HG03342 (cell line): ENCODE results near the gene MYL10.

ENCODE experiments used
- ATAC-seq: cut with Tn5 transposase; IDR thresholded peaks from one replicate; pipeline ENCODE4 v1.9.1; 2021; ENCODE audit warnings: mild to moderate bottlenecking, moderate library complexity; ENCODE audit not compliant: unreplicated experiment

The MYL10 gene

GRCh38 chr7:101629171-101629570 lies at the start of gene MYL10:
Gene MYL10 (minus strand): TSS chr7:101629296. CDS start chr7:101629118, 178 bp downstream.
- ATAC-seq: no peak

- ATAC-seq: no peak
Observed at GRCh38 chr7:101678658-101679057, 49.6 kb upstream of the MYL10 start.

GRCh38 chr7:101677797-101678479 lies 48.8 kb upstream of the MYL10 start:
- no peak for ATAC-seq

- ATAC-seq: no peak
Observed at GRCh38 chr7:101677391-101677790, 48.3 kb upstream of the MYL10 start.

DNA sequence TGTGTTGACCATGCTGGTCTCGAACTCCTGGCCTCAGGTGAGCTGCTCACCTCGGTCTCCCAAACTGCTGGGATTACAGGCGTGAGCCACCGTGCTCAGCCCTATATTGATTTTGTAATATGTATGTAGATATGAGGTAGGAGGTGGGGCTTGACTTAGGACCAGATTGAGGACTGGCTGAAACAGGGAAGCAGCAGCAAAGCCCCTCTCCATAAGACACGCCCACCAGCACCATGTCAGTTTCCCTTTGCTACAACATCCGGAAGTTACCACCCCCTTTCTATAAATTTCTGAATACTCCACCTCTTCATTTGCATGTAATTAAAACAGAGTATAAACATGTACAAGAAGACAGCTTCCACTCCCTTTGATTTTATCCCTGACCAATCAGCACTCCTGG lies 47.9 kb upstream of the MYL10 start:
- no peak for ATAC-seq

- no peak for ATAC-seq
Observed at GRCh38 chr7:101676062-101676598, 47.0 kb upstream of the MYL10 start.

- no peak for ATAC-seq
Observed at GRCh38 chr7:101674439-101674838, 45.3 kb upstream of the MYL10 start.

GRCh38 chr7:101673951-101674350 lies 44.9 kb upstream of the MYL10 start:
- ATAC-seq: no peak

DNA sequence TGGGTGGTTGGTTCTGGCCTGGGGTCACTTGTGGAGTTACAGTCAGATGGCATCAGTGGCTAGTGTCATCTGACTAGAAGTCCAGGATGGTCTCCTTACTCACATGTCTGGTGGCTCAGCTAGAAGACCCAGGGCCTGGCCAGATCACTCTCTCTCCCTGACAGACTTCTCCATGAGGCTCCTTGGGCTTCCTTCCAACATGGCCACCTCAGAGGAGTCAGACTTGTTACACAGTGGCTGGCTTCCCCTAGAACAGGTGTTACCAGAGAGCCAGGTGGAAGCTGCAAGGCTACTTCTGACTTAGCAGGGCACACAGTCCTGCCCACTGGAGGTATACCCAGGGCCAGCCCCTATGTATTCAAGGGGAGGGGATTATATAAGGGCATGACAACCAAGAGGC lies 44.2 kb upstream of the MYL10 start:
- ATAC-seq: no peak

- no peak for ATAC-seq
Observed at GRCh38 chr7:101671371-101672356, 42.6 kb upstream of the MYL10 start.

- no peak for ATAC-seq
Observed at GRCh38 chr7:101669307-101669706, 40.2 kb upstream of the MYL10 start.

DNA sequence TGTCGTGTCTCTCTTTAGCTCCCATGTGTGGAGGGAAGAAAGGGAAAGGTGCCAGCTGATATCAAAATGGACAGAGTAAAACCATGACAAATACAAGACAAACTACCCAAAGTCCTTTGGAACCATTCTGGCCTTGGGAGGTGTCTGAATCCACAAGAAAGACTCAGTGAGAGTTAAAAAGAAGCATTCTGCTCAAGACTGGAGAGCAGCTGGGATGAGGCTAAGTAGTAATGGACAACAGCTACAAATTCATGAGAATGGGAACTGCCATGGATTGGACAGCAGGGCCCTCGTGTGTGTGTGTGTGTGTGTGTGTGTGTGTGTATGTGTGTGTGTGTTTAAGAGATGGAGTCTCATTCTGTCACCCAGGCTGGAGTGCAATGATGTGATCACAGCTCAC lies 39.6 kb upstream of the MYL10 start:
- ATAC-seq: no peak

- no peak for ATAC-seq
Observed at GRCh38 chr7:101667920-101668319, 38.8 kb upstream of the MYL10 start.

DNA sequence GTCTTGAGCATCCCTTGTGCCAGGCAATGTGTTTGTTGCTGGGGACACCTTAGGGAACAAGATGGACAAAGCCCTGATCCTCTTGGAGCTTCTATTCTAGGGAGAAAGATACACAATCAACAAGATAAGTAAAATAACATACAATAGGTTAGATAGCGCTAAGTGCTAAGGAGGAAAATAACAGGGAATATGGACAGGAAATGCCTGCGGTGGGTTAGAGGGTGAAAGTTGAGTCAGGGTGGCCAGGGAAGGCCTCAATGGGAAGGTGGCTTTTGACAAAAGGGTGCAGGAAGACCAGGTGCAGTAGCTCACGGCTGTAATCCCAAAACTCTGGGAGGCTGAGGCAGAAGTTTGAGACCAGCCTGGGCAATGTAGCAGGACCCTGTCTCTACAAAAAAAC lies 38.3 kb upstream of the MYL10 start:
- ATAC-seq: no peak

DNA sequence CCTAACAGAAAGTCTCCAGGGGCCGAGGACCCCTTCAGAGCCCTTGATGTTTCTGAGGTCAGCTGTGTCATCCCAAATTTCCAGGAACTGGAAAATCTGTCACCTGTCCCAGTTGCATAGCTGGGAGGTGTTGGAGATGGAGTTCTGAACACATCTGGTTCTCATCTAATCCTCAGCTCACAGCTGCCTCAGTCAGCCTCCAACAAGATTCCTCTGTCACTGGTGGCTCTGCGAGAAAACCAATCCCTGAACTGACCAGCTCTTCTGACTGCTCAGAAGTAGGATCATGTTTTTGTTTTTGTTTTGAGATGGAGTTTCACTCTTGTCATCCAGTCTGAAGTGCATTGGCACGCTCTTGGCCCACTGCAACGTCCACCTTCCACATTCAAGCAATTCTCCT lies 37.6 kb upstream of the MYL10 start:
- ATAC-seq: no peak

DNA sequence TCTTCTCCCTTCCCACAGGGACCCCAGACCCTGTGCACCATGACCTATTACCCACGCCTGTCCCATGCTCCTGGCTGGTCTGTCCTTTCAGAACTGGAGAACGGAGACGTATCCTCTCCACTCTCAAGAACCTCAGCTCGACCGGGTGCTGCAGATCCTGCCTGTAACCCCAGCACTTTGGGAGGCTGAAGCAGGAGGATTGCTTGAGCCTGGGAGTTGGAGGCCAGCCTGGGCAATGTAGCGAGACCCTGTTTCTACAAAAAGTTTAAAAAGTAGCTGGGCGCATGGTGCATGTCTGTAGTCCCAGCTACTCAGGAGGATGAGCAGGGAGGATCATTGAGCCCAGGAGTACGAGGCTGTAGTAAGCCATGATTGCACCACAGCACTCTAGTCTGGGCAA lies 37.2 kb upstream of the MYL10 start:
- no peak for ATAC-seq

- ATAC-seq: no peak
Observed at GRCh38 chr7:101664893-101665471, 35.9 kb upstream of the MYL10 start.

DNA sequence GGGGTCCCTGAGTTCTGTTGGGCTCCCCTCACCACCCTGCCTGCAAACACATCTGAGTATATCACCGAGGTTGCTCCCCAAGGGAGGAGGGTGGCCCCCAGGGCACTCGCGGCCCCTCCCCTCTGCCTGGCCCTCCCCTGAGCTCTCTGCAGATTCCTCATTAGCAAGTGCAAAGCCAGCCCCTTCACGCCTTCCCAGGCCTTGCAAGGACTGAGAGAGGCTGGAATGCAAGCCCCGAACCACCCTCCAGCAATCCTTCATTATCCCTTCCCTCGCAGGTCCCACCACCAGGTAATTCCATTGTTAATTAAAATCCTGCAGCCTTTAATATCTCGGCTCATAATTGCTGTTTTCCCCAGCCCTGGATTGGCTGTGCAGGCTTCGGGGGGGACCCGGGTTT lies 35.3 kb upstream of the MYL10 start:
- no peak for ATAC-seq

- no peak for ATAC-seq
Observed at GRCh38 chr7:101663747-101664146, 34.7 kb upstream of the MYL10 start.

DNA sequence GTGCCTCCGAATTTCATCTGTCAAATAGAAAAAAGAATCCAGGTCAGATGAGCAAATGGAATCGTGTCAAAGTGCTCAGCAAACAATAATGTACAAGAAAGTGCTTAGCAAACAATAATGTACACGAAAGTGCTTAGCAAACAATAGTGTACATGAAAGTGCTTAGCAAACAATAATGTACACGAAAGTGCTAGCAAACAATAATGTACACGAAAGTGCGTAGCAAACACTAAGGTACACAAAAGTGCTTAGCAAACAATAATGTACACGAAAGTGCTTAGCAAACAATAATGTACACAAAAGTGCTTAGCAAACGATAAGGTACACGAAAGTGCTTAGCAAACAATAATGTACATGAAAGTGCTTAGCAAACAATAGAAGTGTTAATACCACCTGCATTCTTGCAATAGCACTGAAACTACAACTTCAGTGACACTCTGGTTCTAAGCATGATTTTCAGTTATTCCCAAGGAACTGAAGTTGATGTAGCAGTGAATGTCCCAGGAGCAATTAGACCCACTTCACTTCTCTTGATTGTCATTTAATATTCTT lies 33.4 kb upstream of the MYL10 start:
- ATAC-seq: no peak

DNA sequence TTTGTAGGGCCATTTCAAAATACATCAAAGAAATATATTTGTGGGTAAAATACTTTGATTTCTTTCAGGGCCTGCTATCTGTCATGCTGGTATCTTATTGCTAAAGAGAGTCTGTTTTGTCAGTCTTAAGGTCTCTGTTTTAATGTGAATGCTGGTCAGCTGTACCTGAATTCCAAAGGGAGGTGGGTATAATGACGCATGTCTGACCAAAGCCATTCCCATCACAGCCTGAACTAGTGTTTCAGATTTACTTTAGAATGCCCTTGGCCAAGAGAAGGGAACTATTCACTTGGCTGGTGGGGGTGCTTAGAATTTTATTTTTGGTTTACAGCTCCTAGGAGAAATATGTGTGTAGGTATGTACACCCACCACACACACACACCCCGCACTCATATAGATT lies 30.6 kb upstream of the MYL10 start:
- no peak for ATAC-seq
